ENCODE measurements around the gene MEGF11.
"Not testable (repeated sequence)": the region's sequence is repeated elsewhere in the genome, so short reads cannot be mapped to it uniquely, and the experiment has no call there.

GRCh38 chr15:65867933-65868332 lies 385.6 kb downstream of the MEGF11 start:
- not testable (repeated sequence) for TF ChIP-seq POLR2A (IDR thresholded peaks at IDR 0.05; ENCODE audit: low read depth); CTCF (IDR thresholded peaks at IDR 0.05)
